Measurements from ENCODE around the gene RICTOR. TPM values are rescaled to one million over a fixed set of nuclear protein-coding genes. Genes with fewer than 3 reads are reported as not detected.

Gene RICTOR
- polyA plus RNA-seq, 2 of the 4 experiments (the other 2 are of a cell fraction), result 6.5 to 28.5 TPM

DNA sequence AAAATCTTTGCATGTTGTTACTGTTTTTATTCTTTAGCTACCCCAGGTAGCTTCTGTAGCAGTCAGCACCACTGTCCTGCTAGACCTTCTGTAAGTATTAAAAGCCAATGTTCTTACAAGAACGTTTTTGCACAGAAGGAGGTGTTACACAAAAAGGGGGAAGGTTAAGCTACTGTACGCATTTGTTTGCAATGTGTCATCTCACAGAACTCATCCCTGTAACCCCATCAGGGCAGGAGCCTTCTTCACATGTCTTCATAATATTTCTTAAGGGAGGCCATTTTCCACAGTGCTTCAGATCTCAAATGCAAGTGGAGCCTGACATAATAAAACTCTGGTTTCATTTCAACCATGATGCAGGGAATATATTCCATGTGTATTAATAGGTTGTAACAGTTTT, 160.5 kb downstream of the RICTOR start (continued):
- TF ChIP-seq, protein P1, sequence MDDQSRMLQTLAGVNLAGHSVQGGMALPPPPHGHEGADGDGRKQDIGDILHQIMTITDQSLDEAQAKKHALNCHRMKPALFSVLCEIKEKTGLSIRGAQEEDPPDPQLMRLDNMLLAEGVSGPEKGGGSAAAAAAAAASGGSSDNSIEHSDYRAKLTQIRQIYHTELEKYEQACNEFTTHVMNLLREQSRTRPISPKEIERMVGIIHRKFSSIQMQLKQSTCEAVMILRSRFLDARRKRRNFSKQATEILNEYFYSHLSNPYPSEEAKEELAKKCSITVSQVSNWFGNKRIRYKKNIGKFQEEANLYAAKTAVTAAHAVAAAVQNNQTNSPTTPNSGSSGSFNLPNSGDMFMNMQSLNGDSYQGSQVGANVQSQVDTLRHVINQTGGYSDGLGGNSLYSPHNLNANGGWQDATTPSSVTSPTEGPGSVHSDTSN (IDR thresholded peaks at IDR 0.05), result no peak
- TF ChIP-seq MYC (IDR thresholded peaks at IDR 0.05; ENCODE audit: borderline replicate concordance, low read length) (no peak), JUNB (IDR thresholded peaks at IDR 0.05) (no peak)

DNA sequence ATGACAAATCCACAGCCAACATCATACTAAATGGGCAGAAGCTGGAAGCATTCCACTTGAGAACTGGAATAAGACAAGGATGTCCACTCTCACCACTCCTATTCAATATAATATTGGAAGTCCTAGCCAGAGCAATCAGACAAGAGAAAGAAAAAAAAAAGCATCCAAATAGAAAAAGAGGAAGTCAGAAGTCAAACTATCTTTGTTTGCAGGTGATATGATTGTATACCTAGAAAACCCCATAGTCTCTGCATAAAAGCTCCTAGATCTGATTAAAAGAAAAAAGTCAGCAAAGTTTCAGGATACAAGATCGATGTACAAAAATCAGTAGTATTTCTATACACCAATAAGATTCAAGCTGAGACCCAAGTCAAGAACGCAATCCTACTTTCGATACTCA, 162.3 kb downstream of the RICTOR start:
- no peak for TF ChIP-seq CBX8 (IDR thresholded peaks at IDR 0.05)
- TF ChIP-seq HOXB5 (CRISPR knock-in tag; IDR thresholded peaks at IDR 0.05), result no peak
- TF ChIP-seq HEYL (CRISPR knock-in tag; IDR thresholded peaks at IDR 0.05), result no peak
- TF ChIP-seq PHF8 (IDR thresholded peaks at IDR 0.05; ENCODE audit: borderline replicate concordance, low read depth), result no peak
- TF ChIP-seq POLR2A (IDR thresholded peaks at IDR 0.05; ENCODE audit: low read length), result no peak
- TF ChIP-seq EHF (CRISPR knock-in tag; IDR thresholded peaks at IDR 0.05), result no peak
- TF ChIP-seq RNF2 (IDR thresholded peaks at IDR 0.05; ENCODE audit: borderline replicate concordance, low read depth), result no peak
- TF ChIP-seq EHMT2 (IDR thresholded peaks at IDR 0.05; ENCODE audit: low read depth), result no peak
- no peak for TF ChIP-seq JUN (IDR thresholded peaks at IDR 0.05)
- TF ChIP-seq REST (IDR thresholded peaks at IDR 0.05), result no peak
- TF ChIP-seq, protein P1 (IDR thresholded peaks at IDR 0.05), result no peak
- no peak for TF ChIP-seq ESRRA (IDR thresholded peaks at IDR 0.05; ENCODE audit: borderline replicate concordance, low read length)
- TF ChIP-seq, protein P2, sequence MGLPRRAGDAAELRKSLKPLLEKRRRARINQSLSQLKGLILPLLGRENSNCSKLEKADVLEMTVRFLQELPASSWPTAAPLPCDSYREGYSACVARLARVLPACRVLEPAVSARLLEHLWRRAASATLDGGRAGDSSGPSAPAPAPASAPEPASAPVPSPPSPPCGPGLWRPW (IDR thresholded peaks at IDR 0.05), result no peak
- no peak for TF ChIP-seq NPAS2 (CRISPR knock-in tag; IDR thresholded peaks at IDR 0.05; ENCODE audit: borderline replicate concordance)
- TF ChIP-seq, protein P3, sequence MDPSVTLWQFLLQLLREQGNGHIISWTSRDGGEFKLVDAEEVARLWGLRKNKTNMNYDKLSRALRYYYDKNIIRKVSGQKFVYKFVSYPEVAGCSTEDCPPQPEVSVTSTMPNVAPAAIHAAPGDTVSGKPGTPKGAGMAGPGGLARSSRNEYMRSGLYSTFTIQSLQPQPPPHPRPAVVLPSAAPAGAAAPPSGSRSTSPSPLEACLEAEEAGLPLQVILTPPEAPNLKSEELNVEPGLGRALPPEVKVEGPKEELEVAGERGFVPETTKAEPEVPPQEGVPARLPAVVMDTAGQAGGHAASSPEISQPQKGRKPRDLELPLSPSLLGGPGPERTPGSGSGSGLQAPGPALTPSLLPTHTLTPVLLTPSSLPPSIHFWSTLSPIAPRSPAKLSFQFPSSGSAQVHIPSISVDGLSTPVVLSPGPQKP (IDR thresholded peaks at IDR 0.05; ENCODE audit: low read depth, low read length), result no peak
- no peak for TF ChIP-seq RAD21 (conservative IDR thresholded peaks at IDR 0.05 in 1 of 2, IDR thresholded peaks at IDR 0.05 in 1 of 2)
- TF ChIP-seq FOSL2 (IDR thresholded peaks at IDR 0.05), result no peak
- TF ChIP-seq FOSL2 (CRISPR knock-in tag; IDR thresholded peaks at IDR 0.05), result no peak
- TF ChIP-seq CHD4 (IDR thresholded peaks at IDR 0.05; ENCODE audit: borderline replicate concordance), result no peak
- H3K4me1 ChIP-seq, result no peaks in the 10 kb centered on the region
- FAIRE-seq (no peak), DNase-seq (ENCODE audit: low read depth in 1 of 2, low spot score in 1 of 2) (no peak), ATAC-seq (no peak)
- ChIA-PET CTCF (interaction anchor here (1.0 to 2.3 kb wide), 2 partner anchors 9 to 11 kb away, joined by 6 to 15 read pairs; no protein-coding TSS in a partner anchor), POLR2A (no interaction called here)
- peaks cover 28% of the 10 kb centered on the region for H3K9me3 ChIP-seq
- H3K4me2 ChIP-seq, result no peak overlapping the region
- no peak overlapping the region for H3K27ac ChIP-seq
- H3K4me3 ChIP-seq, result no peak overlapping the region
- 94% methylated on average over 3 of the region's 3 CpGs for WGBS (ENCODE audit: missing lambda C conversion rate)
